ENCODE data around the gene TM7SF2.

Gene TM7SF2

GRCh38 chr11:65160643-65161042 is 49.0 kb downstream of the TM7SF2 start:
- no peak for DNase-seq

- DNase-seq: no peak
Measured at GRCh38 chr11:65163684-65164083, 52.0 kb downstream of the TM7SF2 start.
